ENCODE data around the gene ANO4.

DNA sequence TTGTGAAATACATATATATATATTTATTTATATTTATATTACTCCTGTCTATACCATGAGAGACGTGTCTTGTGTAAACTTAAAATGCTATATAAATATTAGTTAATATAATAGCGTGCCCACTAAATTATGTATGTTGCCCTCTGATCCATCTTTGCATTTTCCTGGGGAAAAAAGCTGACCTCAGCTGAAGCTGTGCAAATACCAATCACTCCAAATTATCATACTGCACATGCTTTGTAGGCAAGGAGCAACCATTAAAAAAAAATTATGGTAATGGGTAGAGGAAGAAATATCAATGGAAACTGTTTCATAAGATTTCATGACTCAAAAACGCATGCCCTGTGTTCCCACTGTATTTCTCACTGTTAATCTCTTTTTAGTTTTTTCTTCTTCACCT lies 179.8 kb downstream of the ANO4 start:
- TF ChIP-seq, protein P1, sequence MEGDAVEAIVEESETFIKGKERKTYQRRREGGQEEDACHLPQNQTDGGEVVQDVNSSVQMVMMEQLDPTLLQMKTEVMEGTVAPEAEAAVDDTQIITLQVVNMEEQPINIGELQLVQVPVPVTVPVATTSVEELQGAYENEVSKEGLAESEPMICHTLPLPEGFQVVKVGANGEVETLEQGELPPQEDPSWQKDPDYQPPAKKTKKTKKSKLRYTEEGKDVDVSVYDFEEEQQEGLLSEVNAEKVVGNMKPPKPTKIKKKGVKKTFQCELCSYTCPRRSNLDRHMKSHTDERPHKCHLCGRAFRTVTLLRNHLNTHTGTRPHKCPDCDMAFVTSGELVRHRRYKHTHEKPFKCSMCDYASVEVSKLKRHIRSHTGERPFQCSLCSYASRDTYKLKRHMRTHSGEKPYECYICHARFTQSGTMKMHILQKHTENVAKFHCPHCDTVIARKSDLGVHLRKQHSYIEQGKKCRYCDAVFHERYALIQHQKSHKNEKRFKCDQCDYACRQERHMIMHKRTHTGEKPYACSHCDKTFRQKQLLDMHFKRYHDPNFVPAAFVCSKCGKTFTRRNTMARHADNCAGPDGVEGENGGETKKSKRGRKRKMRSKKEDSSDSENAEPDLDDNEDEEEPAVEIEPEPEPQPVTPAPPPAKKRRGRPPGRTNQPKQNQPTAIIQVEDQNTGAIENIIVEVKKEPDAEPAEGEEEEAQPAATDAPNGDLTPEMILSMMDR (IDR thresholded peaks at IDR 0.05; ENCODE audit: insufficient read depth, low read length, poor library complexity, severe bottlenecking): no peak
- no peak for TF ChIP-seq EZH2phosphoT487 (conservative IDR thresholded peaks at IDR 0.05; ENCODE audit: low read length)

Measured in SU-DHL-6 (cell line).